SK-N-SH (cell line): ENCODE measurements around the gene GARS1. TPM values are rescaled to one million over a fixed set of nuclear protein-coding genes. Genes with fewer than 3 reads are reported as not detected.

Source experiments
- CTCF ChIA-PET: fragments of 300-600, 350-600 bp; formaldehyde crosslinking; extraction: SDS; loops from one replicate; lab custom pipeline; 2021; lab: Yijun Ruan, JAX
- POLR2A ChIA-PET: fragments of 350-600 bp; sonication (Branson Sonifier 250); formaldehyde crosslinking; extraction: SDS; loops from one replicate; lab custom pipeline; 2020; ENCODE audit warnings: antibody characterized with exemption, inconsistent platforms; lab: Yijun Ruan, JAX
- DNase-seq: peaks from one replicate; pipeline ENCODE4 v3.0.0; 2012
- H2AFZ ChIP-seq: fragments of 200-600 bp; sonication (generic); 2 replicates; pipeline ENCODE4 v1.8.1; 2016; ENCODE audit warnings: antibody characterized with exemption, mild to moderate bottlenecking, low read depth
- H3F3A ChIP-seq: fragments of 200-600 bp; sonication (generic); replicated peaks from 2 replicates; pipeline ENCODE3; 2016; ENCODE audit warnings: antibody characterized with exemption, mild to moderate bottlenecking; ENCODE audit not compliant: insufficient read depth
- H3K27ac ChIP-seq, 2 experiments: fragments of 200-500 bp in 1 of 2; fragments of 200-600 bp in 1 of 2; sonication (Bioruptor generic) in 1 of 2; sonication (generic), shearing (Covaris generic) in 1 of 2; 2 replicates each; pipeline versions ENCODE4 v1.5.1 to v1.6.1; 2014 to 2016; ENCODE audit warnings: low read depth in 2 of 2, inconsistent platforms in 1 of 2, low read length in 1 of 2, mild to moderate bottlenecking in 1 of 2, mixed read lengths in 1 of 2
- H3K27me3 ChIP-seq: fragments of 200-600 bp; sonication (generic), shearing (Covaris generic); 2 replicates; pipeline ENCODE4 v1.6.1; 2016; ENCODE audit warnings: mixed run types; ENCODE audit not compliant: insufficient read depth
- H3K36me3 ChIP-seq, 2 experiments: fragments of 200-500 bp in 1 of 2; fragments of 200-600 bp in 1 of 2; sonication (Bioruptor generic) in 1 of 2; sonication (generic) in 1 of 2; replicated peaks in 1 of 2; 2 replicates each; pipeline versions ENCODE3 to v1.5.1; 2014 to 2016; ENCODE audit warnings: low read length in 1 of 2, mild to moderate bottlenecking in 1 of 2; ENCODE audit not compliant: insufficient read depth in 2 of 2, control insufficient read depth in 1 of 2
- H3K4me1 ChIP-seq, 2 experiments: fragments of 200-500 bp in 1 of 2; fragments of 200-600 bp in 1 of 2; sonication (Bioruptor generic) in 1 of 2; sonication (generic), shearing (Covaris generic) in 1 of 2; 2 replicates each; pipeline versions ENCODE4 v1.5.1 to v1.6.1; 2014 to 2016; ENCODE audit warnings: low read depth in 1 of 2, low read length in 1 of 2, mixed run types in 1 of 2; ENCODE audit not compliant: insufficient read depth in 2 of 2, control insufficient read depth in 1 of 2
- H3K4me2 ChIP-seq: fragments of 200-600 bp; sonication (generic), shearing (Covaris generic); 2 replicates; pipeline ENCODE4 v1.6.1; 2017; ENCODE audit warnings: mixed run types
- H3K4me3 ChIP-seq, 2 experiments: fragments of 200-500 bp in 1 of 2; fragments of 200-600 bp in 1 of 2; sonication (Bioruptor generic) in 1 of 2; sonication (generic), shearing (Covaris generic) in 1 of 2; 2 replicates each; pipeline versions ENCODE4 v1.5.1 to v1.8.1; 2014 to 2016; ENCODE audit warnings: low read depth in 2 of 2, inconsistent platforms in 1 of 2, low read length in 1 of 2, mild to moderate bottlenecking in 1 of 2, mixed read lengths in 1 of 2, moderate library complexity in 1 of 2
- H3K79me2 ChIP-seq: fragments of 200-600 bp; sonication (generic); 2 replicates; pipeline ENCODE4 v1.8.1; 2017; ENCODE audit warnings: mild to moderate bottlenecking; ENCODE audit not compliant: insufficient read depth
- H3K9ac ChIP-seq: fragments of 200-600 bp; sonication (generic); 2 replicates; pipeline ENCODE4 v1.6.1; 2017; ENCODE audit warnings: mixed run types
- H3K9me2 ChIP-seq: fragments of 200-600 bp; sonication (generic); 2 replicates; pipeline ENCODE4 v1.6.1; 2017; ENCODE audit warnings: mixed run types
- H3K9me3 ChIP-seq: fragments of 200-600 bp; sonication (generic); 2 replicates; pipeline ENCODE4 v1.6.1; 2017; ENCODE audit warnings: mixed run types, mild to moderate bottlenecking, moderate library complexity
- H4K20me1 ChIP-seq: fragments of 200-600 bp; sonication (generic); 2 replicates; pipeline ENCODE4 v1.6.1; 2017; ENCODE audit warnings: mild to moderate bottlenecking, mixed run types; ENCODE audit not compliant: insufficient read depth
- CTCF ChIP-seq: fragments of 200-600 bp; sonication (generic); IDR thresholded peaks from 2 replicates; pipeline ENCODE4 v1.6.1; 2017; ENCODE audit warnings: antibody characterized with exemption, mild to moderate bottlenecking, moderate library complexity
- ELF1 ChIP-seq: IDR thresholded peaks from 2 replicates; pipeline ENCODE4 v1.4.0; 2012
- EZH2phosphoT487 ChIP-seq: fragments of 200-600 bp; sonication (generic); IDR thresholded peaks from 2 replicates; pipeline ENCODE4 v1.6.1; 2017; ENCODE audit warnings: low read depth, mixed run types, mild to moderate bottlenecking, antibody characterized with exemption, moderate library complexity, borderline replicate concordance
- FOSL2 ChIP-seq: IDR thresholded peaks from 2 replicates; pipeline ENCODE4 v1.4.0; 2012; ENCODE audit warnings: low read depth, mild to moderate bottlenecking, moderate library complexity, borderline replicate concordance
- GABPA ChIP-seq: IDR thresholded peaks from 2 replicates; pipeline ENCODE4 v1.4.0; 2012; ENCODE audit warnings: low read depth, mild to moderate bottlenecking
- GATA2 ChIP-seq: sonication (generic); formaldehyde crosslinking; IDR thresholded peaks from 2 replicates; pipeline ENCODE4 v1.5.0; 2020; ENCODE audit warnings: mild to moderate bottlenecking, missing genetic modification reagents
- IRF3 ChIP-seq: fragments of 150-350 bp; IDR thresholded peaks from 2 replicates; pipeline ENCODE4 v1.6.1; 2016; ENCODE audit warnings: mild to moderate bottlenecking, low read depth, low read length
- MAX ChIP-seq: IDR thresholded peaks from 2 replicates; pipeline ENCODE4 v1.4.0; 2012; ENCODE audit warnings: low read depth
- MEF2A ChIP-seq: IDR thresholded peaks from 2 replicates; pipeline ENCODE4 v1.4.0; 2012; ENCODE audit warnings: low read depth, borderline replicate concordance
- PBX3 ChIP-seq: IDR thresholded peaks from 2 replicates; pipeline ENCODE4; 2012
- REST ChIP-seq: IDR thresholded peaks from 2 replicates; pipeline ENCODE4 v1.6.1; 2012; ENCODE audit warnings: mild to moderate bottlenecking, low read depth, low read length, moderate library complexity
- RFX5 ChIP-seq: IDR thresholded peaks from 2 replicates; pipeline ENCODE4 v1.6.1; 2012; ENCODE audit warnings: mild to moderate bottlenecking, improper control_type of control experiment, low read length
- SIN3A ChIP-seq: IDR thresholded peaks from 2 replicates; pipeline ENCODE4 v1.6.1; 2012; ENCODE audit warnings: low read depth, mild to moderate bottlenecking, low read length, moderate library complexity, borderline replicate concordance
- TAF1 ChIP-seq: IDR thresholded peaks from 2 replicates; pipeline ENCODE4 v1.6.1; 2012; ENCODE audit warnings: low read depth, mild to moderate bottlenecking, low read length, moderate library complexity, borderline replicate concordance
- TCF12 ChIP-seq: IDR thresholded peaks from 2 replicates; pipeline ENCODE4 v1.4.0; 2012
- USF1 ChIP-seq: IDR thresholded peaks from 2 replicates; pipeline ENCODE4 v1.4.0; 2012; ENCODE audit warnings: low read depth, borderline replicate concordance
- YY1 ChIP-seq: IDR thresholded peaks from 2 replicates; pipeline ENCODE4 v1.4.0; 2012; ENCODE audit warnings: low read depth, mild to moderate bottlenecking
- WGBS: methylation state at CpG from one replicate; pipeline ENCODE4 v1.1.6; 2017; ENCODE audit warnings: low lambda C conversion rate; 5-methylcytosine and 5-hydroxymethylcytosine counted together
- polyA plus RNA-seq, 3 experiments: library from polyadenylated mRNA; depleted of rRNA; stranded (reverse); fragments of >200 nt; gene quantifications; 2 replicates each; pipeline ENCODE4 v1.2.3, GENCODE V29; 2012

The GARS1 gene
- polyA plus RNA-seq, 1 of the 3 experiments (the other 2 are of a cell fraction), result 301 TPM

GRCh38 chr7:30584415-30584814 is 10.3 kb upstream of the GARS1 start:
- ChIA-PET CTCF (interaction anchor here (0.6 to 1.0 kb wide), 2 partner anchors 20 to 747 kb away, joined by 3 read pairs; no protein-coding TSS in a partner anchor), POLR2A (no interaction called here)
- no peaks in the 10 kb centered on the region for H4K20me1 ChIP-seq
- H3K4me3 ChIP-seq, result no peak overlapping the region
- peaks cover 35% of the 10 kb centered on the region for H3K79me2 ChIP-seq
- no peaks in the 10 kb centered on the region for H3K27me3 ChIP-seq
- H3K27ac ChIP-seq, result no peak overlapping the region
- no peaks in the 10 kb centered on the region for H3K4me1 ChIP-seq
- TF ChIP-seq TAF1 (no peak), SIN3A (no peak), PBX3 (no peak), YY1 (no peak), GATA2 (CRISPR knock-in tag) (no peak), MAX (no peak), ELF1 (no peak), MEF2A (no peak), REST (no peak), FOSL2 (no peak), RFX5 (no peak), USF1 (no peak), IRF3 (no peak), GABPA (no peak), CTCF (no peak), EZH2phosphoT487 (no peak), TCF12 (no peak)
- no peak for DNase-seq
- H3K9ac ChIP-seq, result no peak overlapping the region
- no peak overlapping the region for H3K4me2 ChIP-seq
- H3K9me2 ChIP-seq, result no peaks in the 10 kb centered on the region; the same call in 1 of the 2 replicates
- H2AFZ ChIP-seq, result no peak overlapping the region
- H3K36me3 ChIP-seq, result peaks cover 44 to 64% of the 10 kb centered on the region in 2 experiments
- H3K9me3 ChIP-seq, result 0 out of 2 replicates have a peak, but pooled peaks cover 2% of the 10 kb centered on the region
- no peaks in the 10 kb centered on the region for H3F3A ChIP-seq
- WGBS, result 88% methylated on average over 2 of the region's 2 CpGs
